ENCODE results near the gene GXYLT2.

The GXYLT2 gene

DNA sequence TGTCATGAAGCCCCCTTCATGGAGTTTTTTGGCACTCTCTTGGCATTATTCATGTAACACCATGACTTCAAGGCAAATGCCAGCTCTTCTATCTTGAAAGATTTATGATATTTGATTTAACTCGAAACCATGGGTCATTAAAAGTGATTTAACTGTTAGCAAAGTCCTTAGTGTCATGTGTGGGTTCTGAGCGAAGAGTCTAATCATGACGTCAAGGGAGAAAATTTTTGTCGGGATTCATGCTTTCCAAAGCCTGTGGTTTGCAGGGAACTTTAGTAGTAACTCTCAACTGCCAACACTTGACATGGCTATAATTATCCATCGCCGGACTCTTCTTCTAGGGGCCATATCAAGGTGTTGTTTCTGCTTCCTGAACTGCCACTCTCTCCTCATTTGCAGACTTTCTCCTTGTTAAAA is 11.5 kb downstream of the GXYLT2 start:
- H2BK12ac ChIP-seq (ENCODE audit: low read length in 2 of 2), result no peak overlapping the region
- no peak overlapping the region for H3K4me2 ChIP-seq (ENCODE audit: low read length, poor library complexity, severe bottlenecking)
- no peak overlapping the region for H2AK5ac ChIP-seq (ENCODE audit: low read length, severe bottlenecking)
- no peak overlapping the region for H3K14ac ChIP-seq (ENCODE audit: low read length in 2 of 2)
- 94% methylated on average over 6 of the region's 6 CpGs for WGBS
- H3K79me1 ChIP-seq (replicated peaks; ENCODE audit: low read length, poor library complexity, severe bottlenecking), result peaks cover 13% of the 10 kb centered on the region
- H3K4me1 ChIP-seq (ENCODE audit: control insufficient read depth, insufficient read depth, low read depth, low read length), result peaks cover 3% of the 10 kb centered on the region
- H3K27me3 ChIP-seq (ENCODE audit: control insufficient read depth in 1 of 2, insufficient read depth in 1 of 2, low read length in 2 of 2), result no peaks in the 10 kb centered on the region
- no peak overlapping the region for H3K23ac ChIP-seq (ENCODE audit: low read length in 2 of 2)
- H3K4me3 ChIP-seq (ENCODE audit: insufficient read depth in 1 of 2, low read depth in 1 of 2, low read length in 2 of 2), result no peak overlapping the region
- no peak overlapping the region for H3K27ac ChIP-seq (ENCODE audit: low read length, poor library complexity, severe bottlenecking)
- no peak overlapping the region for H2BK15ac ChIP-seq (ENCODE audit: low read depth, poor library complexity, severe bottlenecking)
- no peak for DNase-seq
- no peak overlapping the region for H2BK120ac ChIP-seq (ENCODE audit: low read depth, low read length)
- H4K8ac ChIP-seq (ENCODE audit: low read length), result no peak overlapping the region
- H2AFZ ChIP-seq (ENCODE audit: low read depth, low read length), result no peak overlapping the region
- H3K9ac ChIP-seq (ENCODE audit: low read length), result no peak overlapping the region
- no peak overlapping the region for H2BK5ac ChIP-seq (ENCODE audit: low read depth, low read length, poor library complexity, severe bottlenecking)
- H3K36me3 ChIP-seq (ENCODE audit: control insufficient read depth in 1 of 2, insufficient read depth in 2 of 2, low read depth in 1 of 2, low read length in 2 of 2), result peaks cover 0 to 3% of the 10 kb centered on the region in 2 experiments
- no peak overlapping the region for H3K4ac ChIP-seq (ENCODE audit: low read depth in 1 of 2, low read length in 2 of 2)
- no peak overlapping the region for H3K18ac ChIP-seq (ENCODE audit: low read depth in 1 of 2, low read length in 2 of 2)
- no peak overlapping the region for H4K91ac ChIP-seq (ENCODE audit: low read length)
- no peaks in the 10 kb centered on the region for H3K9me3 ChIP-seq (ENCODE audit: control insufficient read depth, low read length)

DNA sequence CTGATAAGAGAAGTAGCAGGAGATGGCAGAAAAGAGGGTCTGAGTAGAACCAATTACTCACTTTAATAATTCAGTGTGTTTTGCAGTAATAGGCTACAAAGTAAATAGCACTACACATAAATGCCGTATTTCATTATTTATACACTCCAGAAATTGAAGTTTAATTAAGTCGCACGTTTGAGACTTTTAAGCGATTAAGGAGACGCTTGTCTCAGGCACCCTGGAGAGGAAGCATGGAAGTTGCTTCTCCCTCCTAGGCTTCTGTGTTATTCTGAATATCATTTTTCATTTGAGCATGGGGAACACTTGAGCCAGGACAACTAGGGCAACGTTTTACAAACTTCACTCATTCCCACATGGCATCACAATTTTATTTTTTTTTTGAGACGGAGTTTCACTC is 12.2 kb downstream of the GXYLT2 start:
- Histone ChIP-seq H2BK15ac (ENCODE audit: low read depth, poor library complexity, severe bottlenecking) (no peak overlapping the region), H3K27me3 (ENCODE audit: control insufficient read depth in 1 of 2, insufficient read depth in 1 of 2, low read length in 2 of 2) (no peaks in the 10 kb centered on the region), H3K4ac (ENCODE audit: low read depth in 1 of 2, low read length in 2 of 2) (no peak overlapping the region), H2AFZ (ENCODE audit: low read depth, low read length) (no peak overlapping the region), H2BK120ac (ENCODE audit: low read depth, low read length) (no peak overlapping the region), H4K91ac (ENCODE audit: low read length) (no peak overlapping the region), H2AK5ac (ENCODE audit: low read length, severe bottlenecking) (no peak overlapping the region), H3K23ac (ENCODE audit: low read length in 2 of 2) (no peak overlapping the region), H3K4me3 (ENCODE audit: insufficient read depth in 1 of 2, low read depth in 1 of 2, low read length in 2 of 2) (no peak overlapping the region), H2BK12ac (ENCODE audit: low read length in 2 of 2) (no peak overlapping the region), H3K9me3 (ENCODE audit: control insufficient read depth, low read length) (no peaks in the 10 kb centered on the region), H3K4me2 (ENCODE audit: low read length, poor library complexity, severe bottlenecking) (no peak overlapping the region), H3K4me1 (ENCODE audit: control insufficient read depth, insufficient read depth, low read depth, low read length) (peaks cover 3% of the 10 kb centered on the region), H3K79me1 (replicated peaks; ENCODE audit: low read length, poor library complexity, severe bottlenecking) (peaks cover 7% of the 10 kb centered on the region), H2BK5ac (ENCODE audit: low read depth, low read length, poor library complexity, severe bottlenecking) (no peak overlapping the region), H4K8ac (ENCODE audit: low read length) (no peak overlapping the region), H3K9ac (ENCODE audit: low read length) (no peak overlapping the region), H3K36me3 (ENCODE audit: control insufficient read depth in 1 of 2, insufficient read depth in 2 of 2, low read depth in 1 of 2, low read length in 2 of 2) (peaks cover 0 to 3% of the 10 kb centered on the region in 2 experiments), H3K14ac (ENCODE audit: low read length in 2 of 2) (no peak overlapping the region), H3K27ac (ENCODE audit: low read length, poor library complexity, severe bottlenecking) (no peak overlapping the region), H3K18ac (ENCODE audit: low read depth in 1 of 2, low read length in 2 of 2) (no peak overlapping the region)
- no peak for DNase-seq
- WGBS, result 92% methylated on average over 7 of the region's 7 CpGs

GRCh38 chr3:72901840-72902239 is 14.0 kb downstream of the GXYLT2 start:
- Histone ChIP-seq H3K14ac (ENCODE audit: low read length in 2 of 2) (no peak overlapping the region), H3K4me2 (ENCODE audit: low read length, poor library complexity, severe bottlenecking) (no peak overlapping the region), H3K27ac (ENCODE audit: low read length, poor library complexity, severe bottlenecking) (no peak overlapping the region), H3K23ac (ENCODE audit: low read length in 2 of 2) (no peak overlapping the region), H3K18ac (ENCODE audit: low read depth in 1 of 2, low read length in 2 of 2) (no peak overlapping the region), H2BK12ac (ENCODE audit: low read length in 2 of 2) (no peak overlapping the region), H2BK5ac (ENCODE audit: low read depth, low read length, poor library complexity, severe bottlenecking) (no peak overlapping the region), H3K27me3 (ENCODE audit: control insufficient read depth in 1 of 2, insufficient read depth in 1 of 2, low read length in 2 of 2) (no peaks in the 10 kb centered on the region), H3K4me3 (ENCODE audit: insufficient read depth in 1 of 2, low read depth in 1 of 2, low read length in 2 of 2) (no peak overlapping the region), H4K91ac (ENCODE audit: low read length) (no peak overlapping the region), H3K9ac (ENCODE audit: low read length) (no peak overlapping the region), H4K8ac (ENCODE audit: low read length) (no peak overlapping the region), H2BK120ac (ENCODE audit: low read depth, low read length) (no peak overlapping the region), H2AK5ac (ENCODE audit: low read length, severe bottlenecking) (no peak overlapping the region), H3K79me1 (replicated peaks; ENCODE audit: low read length, poor library complexity, severe bottlenecking) (peaks cover 12% of the 10 kb centered on the region), H3K4ac (ENCODE audit: low read depth in 1 of 2, low read length in 2 of 2) (no peak overlapping the region), H3K4me1 (ENCODE audit: control insufficient read depth, insufficient read depth, low read depth, low read length) (peaks cover 8% of the 10 kb centered on the region), H2BK15ac (ENCODE audit: low read depth, poor library complexity, severe bottlenecking) (no peak overlapping the region), H3K9me3 (ENCODE audit: control insufficient read depth, low read length) (no peaks in the 10 kb centered on the region), H2AFZ (ENCODE audit: low read depth, low read length) (no peak overlapping the region), H3K36me3 (ENCODE audit: control insufficient read depth in 1 of 2, insufficient read depth in 2 of 2, low read depth in 1 of 2, low read length in 2 of 2) (peaks cover 0 to 3% of the 10 kb centered on the region in 2 experiments)
- no CpG with 5 or more reads among the region's 2 CpGs for WGBS
- DNase-seq, result no peak

DNA sequence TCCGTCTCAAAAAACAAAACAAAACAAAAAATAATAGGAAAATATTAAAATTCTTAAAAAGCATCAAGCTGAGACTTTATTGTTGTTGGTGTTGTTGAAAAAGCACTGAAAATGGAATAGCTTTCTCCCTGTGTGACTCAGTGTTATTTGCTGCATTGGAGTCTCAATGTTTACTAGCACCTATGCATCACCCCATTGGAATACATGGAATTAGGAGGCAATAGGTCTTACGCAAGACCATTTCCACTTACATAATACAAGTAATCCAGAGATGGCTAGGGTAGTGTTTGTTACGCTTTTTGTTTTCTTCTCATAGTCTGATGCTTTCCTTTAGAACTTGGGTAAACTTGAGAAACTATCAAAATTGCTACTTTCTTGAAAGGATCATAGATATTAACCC is 15.2 kb downstream of the GXYLT2 start:
- H3K18ac ChIP-seq (ENCODE audit: low read depth in 1 of 2, low read length in 2 of 2), result no peak overlapping the region
- H2AK5ac ChIP-seq (ENCODE audit: low read length, severe bottlenecking), result no peak overlapping the region
- no peak overlapping the region for H3K14ac ChIP-seq (ENCODE audit: low read length in 2 of 2)
- H2BK120ac ChIP-seq (ENCODE audit: low read depth, low read length), result no peak overlapping the region
- no peak overlapping the region for H3K23ac ChIP-seq (ENCODE audit: low read length in 2 of 2)
- H2AFZ ChIP-seq (ENCODE audit: low read depth, low read length), result no peak overlapping the region
- WGBS, result no CpG with 5 or more reads among the region's 3 CpGs
- H2BK5ac ChIP-seq (ENCODE audit: low read depth, low read length, poor library complexity, severe bottlenecking), result no peak overlapping the region
- DNase-seq, result peak; percentile 84
- no peak overlapping the region for H4K8ac ChIP-seq (ENCODE audit: low read length)
- no peaks in the 10 kb centered on the region for H3K9me3 ChIP-seq (ENCODE audit: control insufficient read depth, low read length)
- no peak overlapping the region for H2BK12ac ChIP-seq (ENCODE audit: low read length in 2 of 2)
- H3K36me3 ChIP-seq (ENCODE audit: control insufficient read depth in 1 of 2, insufficient read depth in 2 of 2, low read depth in 1 of 2, low read length in 2 of 2), result peaks cover 0 to 3% of the 10 kb centered on the region in 2 experiments
- H4K91ac ChIP-seq (ENCODE audit: low read length), result no peak overlapping the region
- no peak overlapping the region for H2BK15ac ChIP-seq (ENCODE audit: low read depth, poor library complexity, severe bottlenecking)
- H3K79me1 ChIP-seq (replicated peaks; ENCODE audit: low read length, poor library complexity, severe bottlenecking), result peaks cover 10% of the 10 kb centered on the region
- H3K4me3 ChIP-seq (ENCODE audit: insufficient read depth in 1 of 2, low read depth in 1 of 2, low read length in 2 of 2), result no peak overlapping the region
- H3K4ac ChIP-seq (ENCODE audit: low read depth in 1 of 2, low read length in 2 of 2), result no peak overlapping the region
- H3K27me3 ChIP-seq (ENCODE audit: control insufficient read depth in 1 of 2, insufficient read depth in 1 of 2, low read length in 2 of 2), result no peaks in the 10 kb centered on the region
- peaks cover 12% of the 10 kb centered on the region for H3K4me1 ChIP-seq (ENCODE audit: control insufficient read depth, insufficient read depth, low read depth, low read length)
- H3K4me2 ChIP-seq (ENCODE audit: low read length, poor library complexity, severe bottlenecking), result no peak overlapping the region
- H3K9ac ChIP-seq (ENCODE audit: low read length), result no peak overlapping the region
- no peak overlapping the region for H3K27ac ChIP-seq (ENCODE audit: low read length, poor library complexity, severe bottlenecking)
